Measurements from ENCODE around the gene PCSK6.
"Not testable (repeated sequence)": the region's sequence is repeated elsewhere in the genome, so short reads cannot be mapped to it uniquely, and the experiment has no call there.

The PCSK6 gene

DNA sequence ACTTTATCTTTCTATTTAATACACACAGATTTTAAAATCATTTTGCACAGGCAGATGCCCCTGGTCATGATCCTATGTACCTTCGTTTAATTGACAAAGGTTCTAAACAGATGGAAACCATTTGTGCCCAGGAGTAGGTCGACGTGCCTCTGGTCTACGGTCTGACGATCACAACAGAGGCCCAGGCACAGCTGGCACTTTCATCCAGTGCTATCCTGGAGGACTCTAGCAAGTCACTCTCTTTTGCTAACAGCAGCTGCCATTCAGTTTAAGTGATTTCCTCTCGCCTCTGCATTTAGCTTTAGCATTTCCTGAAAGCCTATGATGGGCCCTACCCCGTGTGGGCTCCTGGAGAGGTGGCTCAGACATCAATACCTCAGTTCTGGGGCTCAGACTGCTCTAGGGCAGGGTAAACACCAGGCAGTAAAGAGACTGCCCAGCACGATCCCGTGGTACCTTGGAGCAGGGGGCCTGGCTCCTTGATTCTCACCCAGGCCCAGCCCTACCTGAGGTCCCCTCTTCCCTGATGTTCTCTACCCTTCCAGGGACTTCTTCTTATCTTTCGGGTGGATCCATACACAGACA lies 111.2 kb downstream of the PCSK6 start:
- no peak for DNase-seq (ENCODE audit: low read depth in 3 of 3)

DNA sequence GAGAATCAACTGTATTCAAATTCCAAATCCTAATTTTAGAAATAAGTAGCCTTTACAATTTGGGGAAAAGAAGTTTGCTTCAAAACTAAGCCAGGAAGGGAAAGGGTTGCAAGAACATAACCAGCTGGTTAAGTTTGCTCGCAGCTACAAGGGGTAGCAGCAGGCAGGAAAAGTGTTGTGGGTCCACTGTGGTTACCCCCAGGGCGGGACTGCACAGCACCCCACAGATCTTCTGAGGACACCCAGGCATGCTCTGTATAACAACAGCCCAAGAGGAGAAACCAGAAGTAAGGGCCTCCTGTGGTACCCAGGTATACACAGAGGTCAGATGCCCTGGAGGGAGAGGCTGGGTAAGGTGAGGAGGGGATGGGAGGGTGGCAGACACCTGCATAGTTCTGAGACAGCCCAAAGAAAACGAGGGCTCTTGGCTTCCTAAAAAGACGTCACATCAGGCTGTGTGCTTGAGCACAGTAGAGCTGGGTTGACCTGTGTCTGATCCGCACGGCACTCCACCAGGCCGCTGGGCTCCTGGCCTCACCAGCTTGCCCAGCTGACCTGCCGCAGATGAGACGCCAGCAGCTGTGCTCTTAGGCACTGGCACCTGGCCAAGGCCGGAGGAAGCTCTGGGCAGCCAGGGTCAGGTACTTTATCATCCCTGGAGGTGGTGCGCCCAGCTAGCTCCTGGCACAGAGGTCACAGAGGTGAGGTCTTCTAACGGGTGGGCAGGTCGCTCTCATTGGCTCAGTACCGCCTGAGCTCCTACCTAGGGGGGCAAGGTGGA lies 112.7 kb downstream of the PCSK6 start:
- no peak for DNase-seq (ENCODE audit: low read depth in 3 of 3)

DNA sequence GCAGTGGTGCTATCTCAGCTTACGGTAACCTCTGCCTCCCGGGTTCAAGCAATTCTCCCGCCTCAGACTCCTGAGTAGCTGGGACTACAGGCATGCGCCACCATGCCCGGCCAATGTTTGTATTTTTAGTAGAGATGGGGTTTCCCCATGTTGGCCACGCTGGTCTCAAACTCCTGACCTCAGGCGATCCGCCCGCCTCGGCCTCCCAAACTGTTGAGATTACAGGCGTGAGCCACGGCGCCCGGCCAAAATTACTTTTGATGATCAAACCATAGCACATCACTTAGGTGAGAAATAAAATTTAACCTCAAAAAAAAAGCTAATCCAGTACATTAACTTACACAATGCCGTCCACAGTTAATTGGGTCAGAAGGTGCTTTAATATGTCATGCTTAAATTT lies 114.5 kb downstream of the PCSK6 start:
- not testable (repeated sequence) for DNase-seq (ENCODE audit: low read depth in 3 of 3)

DNA sequence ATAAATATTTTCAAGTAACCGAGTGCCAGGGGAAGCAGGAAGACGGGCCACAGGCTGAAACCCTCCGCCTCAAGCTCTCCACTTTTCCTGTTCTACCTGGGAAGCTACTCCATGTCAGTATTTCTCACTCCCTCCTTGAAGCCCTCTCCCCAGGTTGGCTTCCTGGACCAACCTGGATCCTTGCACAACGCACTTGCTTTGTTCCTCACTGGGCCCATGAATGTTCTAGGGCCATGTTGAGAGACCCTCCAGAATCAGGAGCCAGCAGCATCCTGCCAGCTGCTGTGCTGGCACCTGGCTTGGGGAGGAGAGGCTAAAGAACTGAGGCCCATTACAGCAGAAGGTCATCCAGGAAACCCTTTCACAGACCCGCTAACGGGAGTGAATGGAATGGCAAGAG lies 115.2 kb downstream of the PCSK6 start:
- no peak for DNase-seq (ENCODE audit: low read depth in 3 of 3)

DNA sequence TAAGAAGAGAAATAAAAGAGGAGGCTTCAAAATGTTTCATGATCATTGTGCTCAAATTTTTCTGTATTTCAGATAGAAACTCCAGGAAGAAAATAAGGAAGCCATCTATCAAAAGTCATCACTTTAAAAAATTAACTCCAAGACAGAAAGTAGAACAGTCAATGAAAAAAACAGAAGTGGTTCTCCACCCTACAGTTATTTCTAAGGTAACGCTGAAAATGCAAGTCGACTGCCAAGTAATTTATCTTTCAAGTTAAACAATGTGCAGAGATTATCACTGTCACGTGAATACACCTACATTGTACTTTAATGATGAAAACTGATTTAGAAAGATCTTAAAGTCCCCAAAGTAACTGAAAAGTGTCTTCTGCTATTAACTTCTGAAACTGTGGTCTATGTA lies 115.9 kb downstream of the PCSK6 start:
- DNase-seq (ENCODE audit: low read depth in 3 of 3), result no peak

DNA sequence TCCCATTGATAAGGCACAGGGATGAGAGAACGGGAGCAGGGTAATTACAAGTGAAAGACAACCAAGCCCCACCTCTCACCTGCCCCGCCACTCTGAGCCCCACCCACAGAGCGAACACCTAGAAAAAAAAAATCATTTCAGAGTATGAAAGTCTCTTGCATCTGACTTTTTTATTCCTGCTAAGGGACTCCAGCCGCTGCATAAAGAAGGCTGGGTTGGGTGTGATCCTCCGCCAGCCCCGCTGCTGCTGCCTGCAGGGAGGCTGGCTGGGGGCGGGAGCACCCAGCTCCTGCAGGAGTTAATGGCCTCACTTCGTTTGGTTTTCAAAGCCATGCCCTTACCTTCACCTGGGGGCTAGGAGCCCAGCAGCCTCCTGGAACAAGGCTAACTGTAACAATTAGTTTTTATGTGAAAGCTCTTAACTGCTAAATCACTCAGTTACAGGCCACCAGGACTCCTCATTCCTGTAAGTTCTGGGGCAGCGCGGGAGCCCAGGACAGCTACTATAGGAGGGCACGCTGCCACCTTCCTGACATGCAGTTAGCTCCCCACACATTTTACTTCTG lies 116.5 kb downstream of the PCSK6 start:
- no peak for DNase-seq (ENCODE audit: low read depth in 3 of 3)

DNA sequence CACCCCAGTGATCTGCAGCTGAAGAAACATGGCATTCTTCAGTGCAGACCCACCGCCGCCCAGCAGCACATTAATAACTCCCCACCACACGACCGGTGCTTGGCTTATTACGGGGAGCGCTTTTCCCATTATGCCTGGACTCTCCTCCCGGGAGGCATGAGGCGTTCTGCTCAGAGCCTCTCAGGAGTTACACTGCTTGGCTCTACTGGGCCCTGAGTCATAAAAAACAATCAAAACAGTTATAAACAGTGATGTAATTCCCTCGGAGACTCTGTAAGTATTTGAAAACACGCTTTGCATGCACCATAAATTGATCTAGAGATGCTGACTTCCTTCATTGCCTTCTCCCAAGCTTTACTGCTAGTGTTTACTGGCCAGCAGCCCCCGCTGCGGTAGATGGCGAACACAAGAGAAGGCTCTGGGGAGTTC lies 117.3 kb downstream of the PCSK6 start:
- DNase-seq (ENCODE audit: low read depth in 3 of 3), result no peak

DNA sequence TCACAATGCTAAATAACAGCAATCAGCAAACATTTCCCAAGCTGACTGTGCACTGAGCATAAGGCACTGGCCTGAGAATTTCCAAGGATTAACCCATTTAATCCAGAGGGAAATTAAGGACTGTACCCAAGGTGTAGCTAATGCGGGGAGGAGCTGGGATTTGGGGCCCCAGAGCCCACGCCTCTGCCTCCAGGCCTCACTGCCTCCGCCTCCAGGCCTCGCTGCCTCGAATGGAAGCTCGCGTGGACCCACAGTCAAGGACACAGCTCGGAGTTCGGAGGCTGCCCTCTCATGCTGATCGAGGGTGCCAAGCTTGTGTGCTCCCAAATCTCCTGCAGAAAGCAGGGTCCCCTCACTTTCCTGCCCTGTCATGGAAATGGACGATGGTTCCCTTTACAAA lies 118.0 kb downstream of the PCSK6 start:
- no peak for DNase-seq (ENCODE audit: low read depth in 3 of 3)

DNA sequence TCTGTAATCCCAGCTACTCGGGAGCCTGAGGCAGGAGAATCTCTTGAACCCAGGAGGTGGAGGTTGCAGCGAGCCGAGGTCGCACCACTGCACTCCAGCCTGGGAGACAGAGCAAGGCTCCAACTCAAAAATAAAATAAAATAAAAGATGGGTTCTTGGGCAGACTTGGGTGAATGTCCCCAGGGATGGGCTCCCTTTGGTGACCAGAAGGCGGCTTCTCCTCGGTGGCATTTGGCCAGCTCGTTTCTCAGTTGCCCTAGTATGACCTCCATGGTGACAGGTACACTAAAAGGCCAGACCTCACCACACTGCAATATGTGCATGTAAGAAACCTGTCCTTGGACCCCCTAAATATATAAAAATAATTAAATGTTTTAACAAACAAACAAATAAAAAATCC lies 118.4 kb downstream of the PCSK6 start:
- no peak for DNase-seq (ENCODE audit: low read depth in 3 of 3)

DNA sequence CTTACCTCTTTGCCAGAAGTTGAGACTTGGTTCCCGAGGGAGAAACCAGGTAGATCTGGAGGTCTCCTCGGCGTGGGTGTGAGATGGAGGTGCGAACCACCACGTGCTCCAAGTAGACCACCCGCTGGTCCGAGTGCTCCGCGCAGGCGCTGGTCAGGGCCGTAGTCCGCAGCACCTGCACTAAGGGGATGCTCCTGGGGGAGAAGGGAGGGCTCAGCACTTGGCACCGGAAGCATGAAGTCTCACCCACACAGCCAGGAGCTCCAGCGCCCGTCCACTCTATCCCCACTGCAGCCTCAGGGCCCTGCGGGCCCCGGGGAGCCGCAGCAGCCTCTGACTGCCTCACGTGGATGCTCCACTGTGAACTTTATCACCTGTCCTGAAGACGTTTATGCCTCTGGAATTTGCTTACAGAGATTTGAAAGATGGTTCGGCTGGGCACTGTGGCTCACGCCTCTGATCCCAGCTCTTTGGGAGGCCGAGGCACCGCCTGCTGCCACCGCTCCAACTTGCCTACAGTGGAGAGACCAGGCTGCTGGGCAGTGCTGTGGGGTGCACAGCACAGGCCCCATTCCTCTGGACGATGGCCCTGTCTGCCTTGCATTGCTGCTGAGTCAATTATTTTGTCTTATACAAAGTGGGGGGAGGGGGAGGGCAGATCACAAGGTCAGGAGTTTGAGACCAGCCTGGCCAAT lies 119.0 kb downstream of the PCSK6 start:
- DNase-seq (ENCODE audit: low read depth in 3 of 3), result no peak

DNA sequence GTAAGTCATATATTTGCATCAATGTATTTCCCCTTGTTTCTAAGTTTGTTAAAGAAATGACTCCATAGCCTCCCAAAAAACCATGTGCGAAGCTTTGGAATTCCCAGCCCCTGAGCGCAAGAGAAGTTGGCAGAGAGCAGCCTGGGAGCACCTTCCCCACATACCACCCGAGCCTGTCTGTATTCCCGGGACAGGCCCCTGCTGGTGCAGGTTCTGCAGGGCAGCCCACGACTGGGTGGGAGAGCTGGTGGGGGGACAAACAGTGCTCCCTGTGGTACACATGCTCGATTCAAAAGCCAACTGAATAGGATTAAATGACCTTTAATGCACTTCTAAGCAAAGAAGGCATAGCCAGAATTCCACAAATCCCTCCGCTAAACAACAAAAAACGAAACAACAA lies 119.8 kb downstream of the PCSK6 start:
- DNase-seq (ENCODE audit: low read depth in 3 of 3), result no peak

DNA sequence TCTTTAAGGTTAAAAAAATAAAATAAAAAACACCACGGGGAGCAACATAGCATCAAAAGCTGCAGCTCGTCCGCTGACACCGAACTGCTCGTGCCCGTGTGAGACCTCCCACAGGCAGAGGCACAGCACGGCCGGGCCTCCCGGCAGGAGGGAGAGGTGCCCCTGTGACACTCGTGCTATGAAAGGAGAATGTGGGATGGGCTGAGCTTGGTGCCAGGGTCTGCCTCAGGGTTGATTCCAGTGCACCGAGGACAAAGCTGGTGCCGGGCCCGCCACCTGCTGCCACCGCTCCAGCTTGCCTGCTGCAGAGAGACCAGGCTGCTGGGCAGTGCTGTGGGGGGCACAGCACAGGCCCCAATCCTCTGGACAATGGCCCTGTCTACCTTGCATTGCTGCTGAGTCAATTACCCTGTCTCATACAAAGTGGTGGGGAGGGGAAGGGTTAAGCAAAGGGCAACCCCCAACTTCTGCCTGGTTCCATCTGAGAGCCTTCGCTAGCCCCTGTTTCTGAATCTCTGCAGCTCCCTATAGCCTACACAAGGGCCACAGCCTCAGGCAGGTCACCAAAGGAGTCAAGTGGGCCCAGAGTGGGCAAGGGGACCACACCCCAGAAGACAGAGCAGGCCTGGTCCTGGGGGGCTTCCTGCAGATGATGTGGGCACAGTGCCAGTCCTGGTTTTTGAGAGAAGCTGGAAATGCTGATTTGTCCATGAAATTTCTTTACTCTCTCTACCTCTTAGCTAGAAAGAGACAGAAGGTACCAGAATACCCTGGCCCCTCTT lies 120.5 kb downstream of the PCSK6 start:
- DNase-seq (ENCODE audit: low read depth in 3 of 3), result no peak

DNA sequence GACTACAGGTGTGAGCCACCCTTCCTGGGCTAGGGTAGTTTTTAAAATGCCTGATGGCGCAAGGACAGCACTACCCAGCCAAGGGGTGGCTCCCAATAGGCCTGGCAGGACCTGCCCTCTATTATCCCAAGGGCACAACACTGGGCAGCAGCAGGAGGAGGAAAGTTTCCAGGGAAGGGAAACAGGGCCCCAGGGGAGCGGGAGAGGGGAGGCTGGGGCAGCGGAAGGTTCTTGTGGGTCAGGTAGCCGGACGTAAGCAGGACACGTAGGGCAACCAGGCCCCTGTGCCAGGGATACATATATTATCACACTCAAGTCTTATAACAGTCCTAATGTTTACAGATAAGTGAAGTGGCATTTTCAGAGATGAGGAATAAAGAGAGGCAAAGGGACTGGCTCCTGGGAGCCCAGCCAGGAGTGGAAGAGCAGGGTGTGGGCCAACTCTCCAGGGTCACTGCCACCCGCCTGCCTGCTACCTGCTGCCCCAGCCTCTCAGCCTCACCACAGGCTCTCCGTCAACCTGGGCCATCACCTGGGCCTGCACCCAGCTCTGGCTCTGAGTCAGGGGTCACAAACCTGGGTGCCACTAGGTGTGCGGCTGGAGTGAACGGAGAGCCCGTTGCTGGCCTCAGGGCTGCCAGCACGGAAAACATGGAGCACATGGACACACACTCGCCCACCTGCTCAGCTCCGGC lies 121.3 kb downstream of the PCSK6 start:
- no peak for DNase-seq (ENCODE audit: low read depth in 3 of 3)

DNA sequence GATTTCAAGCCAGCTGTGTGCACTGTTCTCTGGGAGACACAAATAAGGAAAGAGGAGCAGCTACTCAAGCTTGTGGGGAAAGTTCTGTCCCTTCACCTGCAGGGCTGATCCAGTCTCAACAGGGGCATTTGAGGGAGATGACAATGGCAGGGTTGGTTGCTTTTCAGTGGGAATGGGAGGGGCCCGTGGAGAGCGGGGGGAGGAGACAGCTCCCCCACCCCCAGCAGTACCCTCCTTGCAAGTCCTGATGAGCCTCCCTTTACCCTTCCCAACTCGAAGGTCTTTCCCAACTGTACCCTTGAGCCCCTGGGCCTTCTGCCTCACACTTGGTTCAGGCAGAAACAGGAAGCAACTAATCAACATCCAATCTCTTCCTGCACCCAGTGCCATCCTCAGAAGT lies 122.7 kb downstream of the PCSK6 start:
- no peak for DNase-seq (ENCODE audit: low read depth in 3 of 3)

DNA sequence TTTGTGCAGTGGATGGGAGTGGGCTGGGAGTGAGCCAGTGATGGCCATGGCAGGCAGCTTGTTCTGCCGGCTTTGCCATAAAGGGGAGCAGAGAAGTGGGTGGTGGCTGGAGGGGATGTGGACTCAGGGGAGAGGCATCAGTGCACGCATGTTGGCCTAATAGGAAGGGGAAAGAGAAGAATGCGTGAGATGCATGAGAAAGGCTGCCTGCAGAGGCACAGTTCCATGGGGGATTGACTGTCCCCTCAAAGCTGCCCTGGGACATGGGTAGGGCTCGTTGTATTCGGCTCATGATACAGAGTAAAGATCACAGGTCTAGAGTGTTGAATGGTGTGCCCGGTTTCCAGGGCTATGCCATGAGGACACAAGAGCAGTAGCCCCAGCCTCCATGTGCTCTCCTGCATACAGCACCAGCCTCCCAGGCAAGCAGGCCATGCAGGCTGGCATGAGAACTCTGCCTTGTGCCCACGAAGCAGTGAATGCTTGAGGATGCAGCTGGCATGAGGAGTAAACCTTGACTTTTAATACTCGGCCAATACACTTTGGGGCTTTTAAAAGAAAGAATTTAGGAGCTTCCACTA lies 126.4 kb downstream of the PCSK6 start:
- no peak for DNase-seq (ENCODE audit: low read depth in 3 of 3)

DNA sequence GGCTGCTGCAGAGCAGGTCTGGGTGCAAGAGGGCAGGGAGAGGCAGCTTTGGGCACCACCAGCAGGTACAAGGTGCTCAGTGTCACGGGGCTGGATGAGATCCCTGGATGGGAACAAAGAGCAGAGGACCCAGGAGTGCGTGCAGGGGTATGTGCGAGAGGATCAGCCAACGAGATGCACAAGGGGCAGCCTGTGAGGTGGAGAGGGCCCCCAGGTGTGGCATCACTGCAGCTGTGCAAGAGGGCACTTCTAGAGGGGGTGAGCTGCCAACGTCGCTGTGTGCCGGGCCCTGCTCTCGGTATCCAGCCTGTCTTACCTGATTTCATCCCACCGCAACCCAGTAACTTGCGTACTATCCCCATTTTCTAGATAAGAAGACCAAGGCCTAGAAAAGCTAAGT lies 127.1 kb downstream of the PCSK6 start:
- no peak for DNase-seq (ENCODE audit: low read depth in 3 of 3)

DNA sequence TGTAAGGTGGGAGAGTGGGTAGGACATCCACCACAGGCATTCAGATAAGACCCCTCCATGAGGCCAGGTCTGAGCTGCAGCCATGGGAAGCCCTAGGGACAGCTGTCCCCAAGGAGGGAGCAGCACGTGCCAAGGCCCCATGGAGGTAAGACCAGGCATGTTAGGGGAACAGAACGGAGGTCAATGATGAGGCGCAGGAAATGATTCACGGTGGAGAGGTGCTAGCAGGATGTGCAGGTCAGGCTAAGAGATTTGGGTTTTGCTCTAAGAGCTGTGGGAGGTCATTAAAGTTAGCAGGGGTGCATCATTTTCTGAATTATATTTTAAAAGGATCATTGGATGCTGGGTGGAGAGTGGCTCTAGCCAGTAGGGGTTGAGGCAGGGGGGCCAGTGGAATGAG lies 128.1 kb downstream of the PCSK6 start:
- no peak for DNase-seq (ENCODE audit: low read depth in 3 of 3)

DNA sequence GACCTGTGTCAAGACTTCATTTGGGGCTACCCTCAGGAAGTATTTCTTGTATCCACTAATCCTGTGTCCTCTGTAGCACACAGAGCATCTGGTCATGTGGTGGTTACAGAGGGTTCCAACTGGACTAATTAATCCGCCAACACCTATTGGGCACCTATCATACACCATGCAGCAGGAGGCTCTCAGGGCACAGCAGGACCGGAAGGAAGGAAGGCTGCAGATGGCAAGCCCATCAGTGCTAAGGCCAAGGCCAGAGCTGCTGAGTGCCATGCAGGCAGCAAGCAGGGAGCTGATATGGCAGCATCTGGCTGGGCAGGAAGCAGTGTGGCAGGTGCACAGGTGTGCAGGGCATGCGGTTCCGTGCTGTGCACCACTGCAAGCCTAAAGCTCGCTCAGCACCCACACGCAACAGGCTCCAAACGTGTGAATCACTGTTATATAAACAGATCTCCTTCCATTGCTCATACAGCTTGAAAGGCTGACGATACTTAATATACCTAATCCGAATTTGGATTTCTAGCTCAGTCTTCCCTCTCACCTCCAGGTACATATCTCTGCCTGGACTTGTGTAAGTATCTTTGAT lies 130.1 kb downstream of the PCSK6 start:
- no peak for DNase-seq (ENCODE audit: low read depth in 3 of 3)

DNA sequence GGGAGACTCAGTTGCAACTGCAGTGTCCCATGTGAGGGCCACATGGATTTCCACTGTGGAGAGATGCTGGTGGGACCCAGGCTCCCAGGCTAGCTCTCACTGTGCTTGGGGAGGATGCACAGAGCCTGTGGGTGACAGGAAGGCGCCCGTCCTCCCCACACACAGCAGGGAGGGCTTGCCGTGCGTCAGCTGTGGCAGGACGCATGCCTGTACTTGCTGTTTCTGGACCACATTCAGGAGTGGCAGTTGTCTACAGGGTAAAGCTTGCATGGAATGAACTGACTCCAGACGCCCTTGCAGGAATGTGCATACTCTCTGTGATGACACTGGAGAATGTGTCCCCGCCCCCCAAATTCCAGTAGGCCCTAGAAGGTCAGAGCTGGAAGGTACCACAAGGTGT lies 130.6 kb downstream of the PCSK6 start:
- DNase-seq (ENCODE audit: low read depth in 3 of 3), result no peak

DNA sequence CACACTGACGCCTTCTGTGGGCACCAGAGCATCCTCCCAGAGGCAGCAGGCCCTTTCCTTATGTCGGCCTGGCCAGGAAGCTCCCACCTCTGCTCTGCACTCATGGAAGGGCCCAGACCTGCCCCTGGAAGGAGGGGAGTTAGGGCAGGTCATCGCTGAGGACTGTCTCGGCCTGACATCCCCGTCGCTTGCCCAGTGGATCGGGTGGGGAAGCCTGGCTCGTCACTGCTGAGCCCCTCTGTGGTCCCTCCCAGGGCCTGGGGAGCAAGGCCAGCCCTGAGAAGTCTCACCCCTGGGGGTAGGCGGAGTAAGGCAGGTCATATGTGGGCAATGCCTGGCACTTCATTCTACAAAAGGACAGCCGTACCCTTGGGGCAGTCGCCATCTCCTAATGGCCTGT lies 131.6 kb downstream of the PCSK6 start:
- no peak for DNase-seq (ENCODE audit: low read depth in 3 of 3)

DNA sequence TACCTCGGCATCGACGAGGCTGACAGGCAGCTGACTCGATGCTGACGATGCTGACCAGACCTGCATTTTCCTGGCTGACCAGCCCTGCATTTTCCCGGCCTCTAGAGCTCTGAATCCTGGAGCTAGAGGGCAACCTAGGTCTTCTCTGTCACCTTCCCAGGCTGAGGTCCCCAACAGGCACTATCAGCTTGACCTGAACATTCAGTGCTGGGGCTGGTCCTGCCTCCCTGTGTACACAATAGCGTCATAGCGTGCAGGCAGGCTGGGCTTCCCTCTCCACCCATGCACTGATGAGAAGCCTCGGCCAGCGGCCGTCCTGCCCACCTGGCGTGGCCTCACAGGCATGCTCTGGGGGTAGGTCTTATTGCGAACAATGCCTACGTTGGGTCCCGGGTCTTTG lies 132.2 kb downstream of the PCSK6 start:
- DNase-seq (ENCODE audit: low read depth in 3 of 3), result no peak
